ENCODE data around the gene RAB11FIP3. TPM values are rescaled to one million over a fixed set of nuclear protein-coding genes. Genes with fewer than 3 reads are reported as not detected.

Gene RAB11FIP3
- total RNA-seq, 1 donor from 2014 or later = 60.2 TPM

DNA sequence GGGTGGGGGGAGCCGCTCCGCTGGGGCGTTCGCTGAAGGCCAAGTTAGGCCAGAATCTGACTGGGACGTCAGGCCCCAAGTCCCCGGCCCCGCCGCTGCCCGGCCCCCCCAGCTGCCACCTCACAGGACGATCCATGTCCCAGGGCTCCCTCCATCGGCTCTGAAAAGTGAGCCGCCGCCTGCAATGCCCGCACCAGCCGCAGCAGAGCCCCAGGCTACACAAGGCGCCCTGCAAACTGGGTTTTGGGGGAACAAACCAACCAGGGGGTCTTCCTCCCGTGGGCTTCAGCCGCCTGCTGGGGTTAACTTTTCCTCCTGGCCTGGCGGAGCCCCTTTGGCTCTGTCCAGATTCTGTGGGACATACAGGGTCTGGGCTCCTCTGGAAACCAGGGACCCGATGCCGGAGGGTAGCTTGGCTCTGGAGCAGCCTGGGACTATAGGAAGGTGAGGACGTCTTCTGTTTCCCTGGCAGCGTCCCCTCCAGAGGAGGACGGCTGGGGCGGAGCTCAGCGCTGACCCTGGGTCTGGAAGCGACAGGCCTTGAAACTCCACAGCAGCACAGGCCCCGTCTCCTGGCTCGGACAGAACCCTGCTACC lies 27.6 kb upstream of the RAB11FIP3 start:
- H3K4me1 Mint-ChIP-seq (ENCODE audit: unreplicated experiment) = peaks cover 29% of the 10 kb centered on the region
- DNase-seq (ENCODE audit: extremely low spot score, unreplicated experiment) = peak; percentile 89
- no peaks in the 10 kb centered on the region for H3K27me3 Mint-ChIP-seq (ENCODE audit: unreplicated experiment)

DNA sequence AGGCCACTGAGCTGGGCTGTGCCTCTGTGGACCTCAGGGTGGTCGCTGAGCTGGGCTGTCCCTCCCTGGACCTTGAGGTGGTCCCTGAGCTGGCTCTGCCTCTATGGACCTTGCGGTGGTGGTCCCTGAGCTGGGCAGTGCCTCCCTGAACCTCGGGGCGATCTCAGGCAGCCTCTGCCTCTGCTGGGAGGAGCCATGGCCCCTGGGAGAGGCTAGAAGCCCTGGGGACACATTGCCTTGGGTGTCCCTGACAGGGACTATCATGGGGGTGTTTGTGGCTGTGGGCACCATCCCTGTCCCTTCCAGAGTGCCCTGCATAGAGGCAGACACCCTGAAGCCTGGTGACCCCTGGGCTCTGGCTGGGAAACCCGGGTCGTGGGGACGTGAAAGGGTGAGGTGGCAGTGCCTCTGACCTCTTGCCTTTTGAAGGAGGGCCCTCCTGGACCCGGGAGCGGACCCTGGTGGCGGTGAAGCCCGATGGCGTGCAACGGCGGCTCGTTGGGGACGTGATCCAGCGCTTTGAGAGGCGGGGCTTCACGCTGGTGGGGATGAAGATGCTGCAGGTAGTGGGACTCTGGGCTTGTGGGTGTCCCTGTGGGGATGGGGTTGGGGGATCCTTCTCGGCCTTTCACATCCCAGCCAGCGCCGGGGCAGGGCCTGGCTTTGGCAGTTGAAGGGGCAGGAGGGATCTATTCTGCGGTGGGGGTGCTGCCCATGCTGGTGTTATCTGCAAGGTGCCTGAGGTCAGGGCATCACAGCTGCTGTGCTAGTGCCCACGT lies 26.7 kb upstream of the RAB11FIP3 start:
- Mint-ChIP-seq H3K9me3 (ENCODE audit: unreplicated experiment) (no peaks in the 10 kb centered on the region), H3K27ac (ENCODE audit: unreplicated experiment) (peak overlapping the region; percentile 56), H3K36me3 (ENCODE audit: unreplicated experiment) (no peaks in the 10 kb centered on the region), H3K27me3 (ENCODE audit: unreplicated experiment) (no peaks in the 10 kb centered on the region), H3K4me3 (ENCODE audit: unreplicated experiment) (peak overlapping the region; percentile 60), H3K4me1 (ENCODE audit: unreplicated experiment) (peaks cover 31% of the 10 kb centered on the region)
- DNase-seq (ENCODE audit: extremely low spot score, unreplicated experiment) = no peak
- TF ChIP-seq, protein P1, sequence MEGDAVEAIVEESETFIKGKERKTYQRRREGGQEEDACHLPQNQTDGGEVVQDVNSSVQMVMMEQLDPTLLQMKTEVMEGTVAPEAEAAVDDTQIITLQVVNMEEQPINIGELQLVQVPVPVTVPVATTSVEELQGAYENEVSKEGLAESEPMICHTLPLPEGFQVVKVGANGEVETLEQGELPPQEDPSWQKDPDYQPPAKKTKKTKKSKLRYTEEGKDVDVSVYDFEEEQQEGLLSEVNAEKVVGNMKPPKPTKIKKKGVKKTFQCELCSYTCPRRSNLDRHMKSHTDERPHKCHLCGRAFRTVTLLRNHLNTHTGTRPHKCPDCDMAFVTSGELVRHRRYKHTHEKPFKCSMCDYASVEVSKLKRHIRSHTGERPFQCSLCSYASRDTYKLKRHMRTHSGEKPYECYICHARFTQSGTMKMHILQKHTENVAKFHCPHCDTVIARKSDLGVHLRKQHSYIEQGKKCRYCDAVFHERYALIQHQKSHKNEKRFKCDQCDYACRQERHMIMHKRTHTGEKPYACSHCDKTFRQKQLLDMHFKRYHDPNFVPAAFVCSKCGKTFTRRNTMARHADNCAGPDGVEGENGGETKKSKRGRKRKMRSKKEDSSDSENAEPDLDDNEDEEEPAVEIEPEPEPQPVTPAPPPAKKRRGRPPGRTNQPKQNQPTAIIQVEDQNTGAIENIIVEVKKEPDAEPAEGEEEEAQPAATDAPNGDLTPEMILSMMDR (IDR thresholded peaks at IDR 0.05) = no peak

More for the DNA sequence above, 27.6 kb upstream of the RAB11FIP3 start:
- Mint-ChIP-seq H3K27ac (ENCODE audit: unreplicated experiment) (peak overlapping the region; percentile 56), H3K36me3 (ENCODE audit: unreplicated experiment) (no peaks in the 10 kb centered on the region), H3K9me3 (ENCODE audit: unreplicated experiment) (no peaks in the 10 kb centered on the region), H3K4me3 (ENCODE audit: unreplicated experiment) (peak overlapping the region; percentile 60)
- TF ChIP-seq, protein P1 (IDR thresholded peaks at IDR 0.05) = peak; percentile 32

DNA sequence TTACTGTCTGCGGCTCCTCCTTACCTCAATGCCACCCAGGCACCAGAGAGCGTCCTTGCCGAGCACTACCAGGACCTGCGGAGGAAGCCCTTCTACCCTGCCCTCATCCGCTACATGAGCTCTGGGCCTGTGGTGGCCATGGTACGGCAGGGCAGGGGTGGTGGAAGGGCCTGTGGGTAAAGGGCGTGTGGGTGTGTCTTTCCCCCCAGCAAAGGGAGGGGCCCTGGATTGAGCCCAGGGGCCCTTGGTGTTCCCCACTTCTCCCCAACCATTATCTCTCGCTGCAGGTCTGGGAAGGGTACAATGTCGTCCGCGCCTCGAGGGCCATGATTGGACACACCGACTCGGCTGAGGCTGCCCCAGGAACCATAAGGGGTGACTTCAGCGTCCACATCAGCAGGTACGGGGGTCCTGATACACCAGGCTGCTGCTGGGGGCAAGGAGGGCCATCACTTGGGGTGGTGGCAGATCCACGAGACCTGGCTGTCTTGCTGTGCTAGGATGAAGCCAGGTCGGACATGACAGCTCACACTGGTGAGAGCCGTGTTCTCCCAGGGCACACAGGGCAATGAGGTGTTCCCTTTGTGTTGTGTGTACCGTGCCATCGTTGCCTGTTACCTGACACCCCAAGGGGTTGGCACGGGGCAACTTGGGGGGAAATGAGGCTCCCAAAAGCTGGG lies 26.0 kb upstream of the RAB11FIP3 start:
- Mint-ChIP-seq H3K27ac (ENCODE audit: unreplicated experiment) (no peak overlapping the region), H3K9me3 (ENCODE audit: unreplicated experiment) (no peaks in the 10 kb centered on the region), H3K4me3 (ENCODE audit: unreplicated experiment) (no peak overlapping the region), H3K4me1 (ENCODE audit: unreplicated experiment) (peaks cover 31% of the 10 kb centered on the region), H3K36me3 (ENCODE audit: unreplicated experiment) (no peaks in the 10 kb centered on the region), H3K27me3 (ENCODE audit: unreplicated experiment) (no peaks in the 10 kb centered on the region)
- DNase-seq (ENCODE audit: extremely low spot score, unreplicated experiment) = no peak
- TF ChIP-seq, protein P1 (IDR thresholded peaks at IDR 0.05) = no peak

DNA sequence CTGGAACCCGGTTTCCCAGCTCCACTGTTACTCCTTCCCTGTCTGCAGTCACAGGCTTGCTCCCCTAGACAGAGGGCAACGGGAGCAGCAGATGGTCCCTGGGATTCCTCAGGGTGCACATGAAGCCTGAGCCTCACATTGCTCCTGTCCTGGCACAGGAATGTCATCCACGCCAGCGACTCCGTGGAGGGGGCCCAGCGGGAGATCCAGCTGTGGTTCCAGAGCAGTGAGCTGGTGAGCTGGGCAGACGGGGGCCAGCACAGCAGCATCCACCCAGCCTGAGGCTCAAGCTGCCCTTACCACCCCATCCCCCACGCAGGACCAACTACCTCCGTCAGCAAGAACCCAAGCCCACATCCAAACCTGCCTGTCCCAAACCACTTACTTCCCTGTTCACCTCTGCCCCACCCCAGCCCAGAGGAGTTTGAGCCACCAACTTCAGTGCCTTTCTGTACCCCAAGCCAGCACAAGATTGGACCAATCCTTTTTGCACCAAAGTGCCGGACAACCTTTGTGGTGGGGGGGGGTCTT lies 25.3 kb upstream of the RAB11FIP3 start:
- Mint-ChIP-seq H3K27me3 (ENCODE audit: unreplicated experiment) (no peaks in the 10 kb centered on the region), H3K36me3 (ENCODE audit: unreplicated experiment) (no peaks in the 10 kb centered on the region), H3K4me3 (ENCODE audit: unreplicated experiment) (peak overlapping the region; percentile 79), H3K9me3 (ENCODE audit: unreplicated experiment) (no peaks in the 10 kb centered on the region), H3K27ac (ENCODE audit: unreplicated experiment) (peak overlapping the region; percentile 81), H3K4me1 (ENCODE audit: unreplicated experiment) (peaks cover 31% of the 10 kb centered on the region)
- no peak for DNase-seq (ENCODE audit: extremely low spot score, unreplicated experiment)
- TF ChIP-seq, protein P1 (IDR thresholded peaks at IDR 0.05) = no peak
